NCI-H2196 (cell line): ENCODE results near the gene GMDS.
"Not testable (repeated sequence)": the region's sequence is repeated elsewhere in the genome, so short reads cannot be mapped to it uniquely, and the experiment has no call there.

Source experiments
- DNase-seq: peaks from one replicate; lab custom pipeline; 2025; ENCODE audit not compliant: unreplicated experiment; lab: John Stamatoyannopoulos, UW

The GMDS gene

GRCh38 chr6:1761477-1761877 lies 483.9 kb downstream of the GMDS start:
- peak; percentile 39 for DNase-seq

- no peak for DNase-seq
Observed at GRCh38 chr6:1760876-1761275, 484.5 kb downstream of the GMDS start.

- no peak for DNase-seq
Observed at GRCh38 chr6:1759870-1760269, 485.5 kb downstream of the GMDS start.

DNA sequence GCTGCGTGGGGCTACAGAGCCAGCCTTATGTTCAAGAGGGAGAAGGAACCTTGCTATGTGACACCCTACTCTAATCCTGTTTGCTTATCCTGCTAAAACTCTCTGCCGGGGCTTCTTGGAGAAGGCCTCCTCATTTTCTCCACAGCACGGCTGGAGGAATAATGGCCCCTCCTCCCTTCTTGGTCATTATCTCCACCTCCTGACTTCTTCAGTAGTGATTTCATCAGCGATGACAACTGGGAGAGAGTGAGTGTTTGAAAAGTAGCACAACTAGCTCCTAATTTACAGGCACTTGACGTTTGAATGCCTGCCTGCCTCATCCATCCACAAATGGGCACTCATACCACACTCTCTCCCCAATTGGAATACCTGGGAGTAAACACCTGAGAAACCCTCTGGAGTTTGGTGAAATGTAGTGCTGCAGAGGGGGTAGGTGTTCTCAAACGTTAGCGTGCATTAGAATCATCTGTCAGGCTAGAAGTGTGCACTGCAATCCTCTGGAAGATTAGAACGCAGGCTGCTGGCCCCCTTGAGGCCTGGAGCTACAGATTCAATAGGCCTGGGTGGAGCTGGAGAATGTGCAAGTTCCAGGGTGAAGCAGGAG lies 487.2 kb downstream of the GMDS start:
- no peak for DNase-seq

DNA sequence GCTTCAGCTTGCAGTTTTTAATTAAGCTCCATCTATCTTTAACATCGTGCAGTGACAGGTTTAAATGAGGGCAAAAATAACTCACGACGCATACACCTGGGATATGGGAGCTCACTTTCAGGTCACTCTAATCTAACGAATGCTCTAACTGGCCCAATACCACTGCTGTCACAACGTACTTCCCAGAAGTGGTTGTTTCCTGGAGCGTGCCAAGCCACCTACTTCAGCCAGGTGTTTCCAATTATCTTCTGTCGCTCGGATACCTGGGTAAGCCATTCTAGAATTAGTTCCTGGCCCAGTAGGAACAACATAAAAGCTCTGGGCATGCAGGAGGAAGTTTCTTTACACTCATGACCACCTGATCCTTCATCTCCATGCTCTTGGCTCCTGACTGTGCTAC lies 488.3 kb downstream of the GMDS start:
- DNase-seq: peak; percentile 67

GRCh38 chr6:1756472-1757129 lies 488.8 kb downstream of the GMDS start:
- DNase-seq: peak; percentile 37

DNA sequence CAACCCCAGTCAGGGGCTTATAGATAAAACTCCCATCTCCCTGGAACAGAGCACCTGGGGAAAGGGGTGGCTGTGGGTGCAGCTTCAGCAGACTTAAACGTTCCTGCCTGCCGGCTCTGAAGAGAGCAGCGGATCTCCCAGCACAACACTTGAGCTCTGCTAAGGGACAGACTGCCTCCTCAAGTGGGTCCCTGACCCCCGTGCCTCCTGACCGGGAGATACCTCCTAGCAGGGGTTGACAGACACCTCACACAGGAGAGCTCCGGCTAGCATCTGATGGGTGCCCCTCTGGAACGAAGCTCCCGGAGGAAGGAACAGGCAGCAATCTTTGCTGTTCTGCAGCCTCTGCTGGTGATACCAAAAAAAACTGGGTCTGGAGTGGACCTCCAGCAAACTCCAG lies 494.3 kb downstream of the GMDS start:
- DNase-seq: not testable (repeated sequence)

- no peak for DNase-seq
Observed at GRCh38 chr6:1749041-1749440, 496.4 kb downstream of the GMDS start.

GRCh38 chr6:1747531-1747930 lies 497.9 kb downstream of the GMDS start:
- DNase-seq: no peak

DNA sequence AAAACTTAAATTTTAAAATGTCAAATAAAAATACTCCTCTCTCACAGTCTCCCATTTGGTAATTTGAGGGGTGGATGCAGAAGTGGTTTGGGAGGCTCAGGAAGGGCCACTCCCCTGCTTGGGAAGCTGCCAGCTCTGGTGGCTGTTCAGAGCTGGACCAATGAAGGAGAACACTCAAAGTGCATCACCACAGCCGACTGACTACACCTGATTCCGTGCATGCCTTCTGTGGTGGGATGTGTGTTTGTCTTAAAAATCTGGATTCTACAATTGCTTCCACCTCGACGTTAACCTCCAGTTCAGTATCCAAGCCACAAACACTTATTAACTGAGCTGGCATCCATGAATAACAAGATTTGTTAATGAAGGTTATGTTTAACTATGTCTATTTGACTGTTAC lies 498.4 kb downstream of the GMDS start:
- DNase-seq: no peak

DNA sequence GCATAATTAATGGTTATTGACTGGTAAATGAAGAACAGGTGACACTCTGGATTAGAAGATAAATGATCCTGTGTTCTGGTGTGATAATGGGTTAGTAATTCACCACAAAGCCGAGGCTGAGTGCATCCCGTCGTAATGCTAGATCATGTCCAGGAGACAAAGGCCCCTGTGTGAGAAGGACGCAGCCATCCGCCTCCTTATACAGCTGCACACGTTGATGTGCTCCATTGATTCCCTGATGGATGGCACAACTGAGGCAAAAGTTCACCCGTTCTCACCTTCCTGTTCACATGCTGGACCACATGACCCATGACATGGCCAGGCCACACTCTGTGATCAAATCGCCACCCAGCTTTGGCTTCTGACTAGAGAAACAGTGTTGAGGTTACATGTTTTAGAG lies 499.6 kb downstream of the GMDS start:
- no peak for DNase-seq

DNA sequence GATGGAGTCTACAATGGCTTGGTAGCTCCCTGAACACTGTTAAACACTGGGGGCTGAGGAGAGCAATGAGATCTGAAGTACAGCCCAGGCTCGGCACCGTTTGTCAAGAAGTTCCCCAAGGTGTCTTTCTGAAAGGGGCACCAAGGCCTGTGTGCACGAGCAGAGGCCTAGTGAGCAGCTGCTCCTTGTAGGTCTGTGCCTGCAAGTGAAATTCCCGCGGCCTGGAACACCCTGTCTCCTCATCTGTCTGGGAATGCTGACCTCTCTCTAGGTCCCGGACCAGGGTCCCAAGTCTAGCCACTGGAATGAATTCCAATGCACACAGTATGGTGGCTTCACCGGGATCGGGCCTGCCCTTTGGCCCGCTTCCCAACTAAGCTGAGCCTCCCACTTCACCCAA lies 500.9 kb downstream of the GMDS start:
- no peak for DNase-seq

DNA sequence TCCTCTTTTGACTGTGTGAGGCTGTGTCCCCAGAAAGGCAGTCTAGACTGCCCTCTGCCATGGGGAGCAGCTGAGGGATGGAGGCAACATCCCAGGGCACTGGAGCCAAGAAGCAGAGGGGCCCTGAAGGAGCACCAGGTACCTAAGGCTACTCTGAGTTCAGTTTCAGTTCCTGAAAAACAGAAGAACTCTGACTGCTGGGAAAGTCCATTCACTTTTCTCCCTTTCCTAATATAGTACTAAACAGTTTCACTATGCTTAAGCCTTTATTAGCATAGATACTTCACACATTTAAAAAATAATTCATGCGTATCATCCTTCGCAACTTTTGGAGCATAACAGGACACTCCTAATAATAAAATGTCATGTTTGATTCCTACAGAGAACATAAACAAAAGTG lies 505.7 kb downstream of the GMDS start:
- DNase-seq: no peak

DNA sequence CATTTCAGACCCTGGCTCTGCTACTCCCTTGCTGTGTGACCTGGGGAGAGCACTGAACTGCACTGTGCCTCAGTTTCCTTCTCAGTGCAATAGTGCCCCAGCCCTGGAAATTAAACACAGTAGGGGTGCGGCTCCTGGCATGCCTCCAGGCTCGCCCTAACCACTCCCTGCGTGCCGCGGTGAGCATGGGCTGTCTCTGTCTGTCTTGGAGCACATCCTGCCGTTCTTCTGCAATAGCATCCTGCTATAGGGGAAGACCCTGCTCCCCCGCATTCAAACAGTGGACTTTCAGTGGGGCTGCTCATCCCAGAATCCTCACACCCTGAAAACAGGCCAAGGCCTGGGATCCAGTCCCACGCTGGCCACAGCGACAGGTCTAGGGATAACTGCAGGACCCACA lies 506.2 kb downstream of the GMDS start:
- no peak for DNase-seq

DNA sequence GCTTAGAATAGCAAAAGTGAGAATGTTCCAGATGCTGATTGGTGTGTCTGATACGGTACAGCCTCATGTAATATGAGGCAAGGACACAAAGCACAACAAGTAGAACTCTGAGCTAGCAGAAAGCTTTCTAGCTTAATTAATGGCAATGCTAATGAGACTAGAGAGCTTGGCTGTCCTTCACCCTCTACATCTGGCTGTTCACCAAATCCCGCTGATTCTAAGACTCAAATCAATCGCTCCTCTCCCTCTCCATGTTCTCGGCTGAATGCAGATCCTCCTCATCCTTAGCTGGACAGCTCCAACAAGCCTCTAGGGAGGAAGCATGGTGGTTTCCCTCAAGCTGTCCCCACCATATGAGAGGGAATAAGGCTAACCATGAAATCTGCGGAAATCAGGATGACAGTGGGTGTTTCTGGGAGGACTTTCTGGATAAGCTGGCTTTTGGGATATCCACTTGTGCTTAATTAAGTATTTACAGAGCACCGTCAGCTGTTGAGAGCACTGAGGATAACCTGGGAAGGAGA lies 506.8 kb downstream of the GMDS start:
- no peak for DNase-seq

GRCh38 chr6:1737463-1738311 lies 507.7 kb downstream of the GMDS start:
- DNase-seq: no peak

- DNase-seq: no peak
Observed at GRCh38 chr6:1736346-1737105, 508.9 kb downstream of the GMDS start.

DNA sequence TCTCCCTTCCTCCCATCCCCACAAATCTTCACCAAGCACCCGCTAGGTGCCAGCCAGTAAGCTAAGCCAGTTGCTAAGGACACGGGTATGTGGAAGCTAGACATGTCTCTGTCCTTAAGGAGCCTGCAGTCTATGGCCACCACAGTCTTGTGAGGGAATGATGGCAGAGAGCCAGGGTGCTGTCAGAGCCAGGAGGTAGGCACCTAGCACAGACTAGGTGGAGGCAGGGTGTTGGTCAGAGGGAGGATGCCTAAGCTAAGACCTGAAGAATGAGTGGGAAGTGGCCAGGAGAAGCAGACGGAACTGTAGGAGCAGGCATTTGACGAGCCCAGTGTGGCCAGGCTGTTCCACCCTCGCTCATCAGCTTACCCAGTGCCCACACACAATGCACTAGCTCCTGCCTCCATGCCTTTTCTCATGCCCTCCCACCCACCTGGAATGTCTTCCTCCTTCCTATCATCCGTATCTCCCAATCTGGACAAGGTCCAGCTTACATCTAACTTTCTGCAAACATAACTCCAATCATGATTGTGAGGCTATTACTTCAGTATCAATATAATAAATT lies 510.1 kb downstream of the GMDS start:
- no peak for DNase-seq

- DNase-seq: no peak
Observed at GRCh38 chr6:1730882-1731281, 514.5 kb downstream of the GMDS start.

- DNase-seq: no peak
Observed at GRCh38 chr6:1729750-1730140, 515.7 kb downstream of the GMDS start.
